Stomach smooth muscle (tissue), 2 donors: ENCODE results near the gene LAPTM4A.
"Not testable (repeated sequence)": the region's sequence is repeated elsewhere in the genome, so short reads cannot be mapped to it uniquely, and the experiment has no call there.

ENCODE experiments used
- H3K27ac ChIP-seq: one replicate; pipeline ENCODE4 v1.7.0; 2013; ENCODE audit warnings: mild to moderate bottlenecking, low read length, inconsistent platforms
- H3K27me3 ChIP-seq, 2 donors: one replicate each; pipeline ENCODE4 v1.7.0; 2013; ENCODE audit warnings: low read length in 2 of 2; ENCODE audit not compliant: insufficient read depth in 2 of 2, control insufficient read depth in 1 of 2
- H3K36me3 ChIP-seq, 2 donors: one replicate each; pipeline ENCODE4 v1.7.0; 2013; ENCODE audit warnings: low read length in 2 of 2; ENCODE audit not compliant: control insufficient read depth in 2 of 2, insufficient read depth in 2 of 2
- H3K4me1 ChIP-seq: one replicate; pipeline ENCODE4 v1.7.0; 2013; ENCODE audit warnings: low read length; ENCODE audit not compliant: control insufficient read depth, insufficient read depth
- H3K4me3 ChIP-seq, 2 donors: one replicate each; pipeline ENCODE4 v1.7.0; 2013; ENCODE audit warnings: low read length in 2 of 2
- H3K9ac ChIP-seq, 2 donors: one replicate each; pipeline ENCODE4 v1.7.0; 2013; ENCODE audit warnings: low read length in 2 of 2, mild to moderate bottlenecking in 1 of 2
- H3K9me3 ChIP-seq, 2 donors: one replicate each; pipeline ENCODE4 v1.7.0; 2013; ENCODE audit warnings: low read length in 2 of 2; ENCODE audit not compliant: control insufficient read depth in 2 of 2
- donor health status: healthy.
- donor health status: Pancreatic carcinoma.

Gene LAPTM4A

GRCh38 chr2:20050104-20050645 is 1.3 kb downstream of the LAPTM4A start:
- Histone ChIP-seq H3K27ac (peak overlapping the region; percentile 99), H3K9ac (peak overlapping the region; percentile 98 to 99), H3K4me3 (peak overlapping the region; percentile 93 to 97), H3K4me1 (peaks cover 8% of the 10 kb centered on the region), H3K36me3 (no peaks in the 10 kb centered on the region), H3K9me3 (no peaks in the 10 kb centered on the region), H3K27me3 (no peaks in the 10 kb centered on the region)

GRCh38 chr2:20049637-20050036 is 1.8 kb downstream of the LAPTM4A start:
- no peaks in the 10 kb centered on the region for H3K36me3 ChIP-seq
- H3K9me3 ChIP-seq = no peaks in the 10 kb centered on the region
- peak overlapping the region; percentile 93 to 97 for H3K4me3 ChIP-seq
- no peaks in the 10 kb centered on the region for H3K27me3 ChIP-seq
- H3K4me1 ChIP-seq = peaks cover 8% of the 10 kb centered on the region
- H3K9ac ChIP-seq = peak overlapping the region; percentile 98 to 99
- peak overlapping the region; percentile 99 for H3K27ac ChIP-seq

GRCh38 chr2:20048488-20049448 is 2.7 kb downstream of the LAPTM4A start:
- Histone ChIP-seq H3K4me1 (peaks cover 8% of the 10 kb centered on the region), H3K27me3 (no peaks in the 10 kb centered on the region), H3K4me3 (peak overlapping the region; percentile 93 to 97), H3K27ac (no peak overlapping the region), H3K9ac (peak overlapping the region in 1 of 2 donors; percentile 99), H3K36me3 (peaks cover 0 to under 1% of the 10 kb centered on the region in 2 donors), H3K9me3 (no peaks in the 10 kb centered on the region)

GRCh38 chr2:20045712-20046292 is 5.6 kb downstream of the LAPTM4A start:
- H3K4me3 ChIP-seq, H3K4me1 ChIP-seq, H3K36me3 ChIP-seq, H3K9me3 ChIP-seq, H3K9ac ChIP-seq, H3K27ac ChIP-seq, H3K27me3 ChIP-seq: not testable (repeated sequence)

GRCh38 chr2:20044778-20045177 is 6.7 kb downstream of the LAPTM4A start:
- H3K27me3 ChIP-seq = no peaks in the 10 kb centered on the region
- peaks cover 7 to 14% of the 10 kb centered on the region in 2 donors for H3K36me3 ChIP-seq
- no peaks in the 10 kb centered on the region for H3K9me3 ChIP-seq
- H3K9ac ChIP-seq = no peak overlapping the region
- H3K4me1 ChIP-seq = peaks cover 3% of the 10 kb centered on the region
- no peak overlapping the region for H3K27ac ChIP-seq
- H3K4me3 ChIP-seq = no peak overlapping the region

- H3K27me3 ChIP-seq = no peaks in the 10 kb centered on the region
- H3K9me3 ChIP-seq = no peaks in the 10 kb centered on the region
- no peak overlapping the region for H3K4me3 ChIP-seq
- H3K9ac ChIP-seq = no peak overlapping the region
- H3K27ac ChIP-seq = no peak overlapping the region
- H3K4me1 ChIP-seq = no peaks in the 10 kb centered on the region
- H3K36me3 ChIP-seq = peaks cover 15 to 25% of the 10 kb centered on the region in 2 donors
Measured at GRCh38 chr2:20042531-20042930, 8.9 kb downstream of the LAPTM4A start.

GRCh38 chr2:20040489-20041172 is 10.8 kb downstream of the LAPTM4A start:
- Histone ChIP-seq H3K4me3 (no peak overlapping the region), H3K9ac (no peak overlapping the region), H3K9me3 (no peaks in the 10 kb centered on the region), H3K36me3 (peaks cover 27 to 34% of the 10 kb centered on the region in 2 donors), H3K4me1 (no peaks in the 10 kb centered on the region), H3K27ac (no peak overlapping the region), H3K27me3 (no peaks in the 10 kb centered on the region)

GRCh38 chr2:20037660-20038059 is 13.8 kb downstream of the LAPTM4A start:
- Histone ChIP-seq H3K4me3 (no peak overlapping the region), H3K27ac (no peak overlapping the region), H3K4me1 (peaks cover 9% of the 10 kb centered on the region), H3K9me3 (no peaks in the 10 kb centered on the region), H3K36me3 (peaks cover 45 to 53% of the 10 kb centered on the region in 2 donors), H3K27me3 (no peaks in the 10 kb centered on the region), H3K9ac (no peak overlapping the region)

GRCh38 chr2:20035955-20036666 is 15.3 kb downstream of the LAPTM4A start:
- no peak overlapping the region for H3K27ac ChIP-seq
- no peak overlapping the region for H3K4me3 ChIP-seq
- H3K4me1 ChIP-seq = peaks cover 9% of the 10 kb centered on the region
- peaks cover 52 to 63% of the 10 kb centered on the region in 2 donors for H3K36me3 ChIP-seq
- no peaks in the 10 kb centered on the region for H3K9me3 ChIP-seq
- no peak overlapping the region for H3K9ac ChIP-seq
- H3K27me3 ChIP-seq = no peaks in the 10 kb centered on the region

GRCh38 chr2:20034821-20035220 is 16.6 kb downstream of the LAPTM4A start:
- no peaks in the 10 kb centered on the region for H3K9me3 ChIP-seq
- no peak overlapping the region for H3K27ac ChIP-seq
- H3K9ac ChIP-seq = no peak overlapping the region
- H3K27me3 ChIP-seq = no peaks in the 10 kb centered on the region
- no peak overlapping the region for H3K4me3 ChIP-seq
- H3K4me1 ChIP-seq = peaks cover 9% of the 10 kb centered on the region
- peaks cover 48 to 55% of the 10 kb centered on the region in 2 donors for H3K36me3 ChIP-seq
